Measurements from ENCODE around the gene ZBED2.
"Not testable (repeated sequence)": the region's sequence is repeated elsewhere in the genome, so short reads cannot be mapped to it uniquely, and the experiment has no call there.

Gene ZBED2

GRCh38 chr3:111571282-111571681 lies 23.9 kb downstream of the ZBED2 start:
- DNase-seq (ENCODE audit: low read depth) = no peak

GRCh38 chr3:111570404-111571030 lies 24.6 kb downstream of the ZBED2 start:
- no peak for DNase-seq (ENCODE audit: low read depth)

GRCh38 chr3:111568911-111569310 lies 26.2 kb downstream of the ZBED2 start:
- DNase-seq (ENCODE audit: low read depth) = no peak

- no peak for DNase-seq (ENCODE audit: low read depth)
These were observed 26.8 kb downstream of the ZBED2 start for GRCh38 chr3:111568355-111568754.

GRCh38 chr3:111566844-111567243 lies 28.3 kb downstream of the ZBED2 start:
- DNase-seq (ENCODE audit: low read depth) = no peak

- not testable (repeated sequence) for DNase-seq (ENCODE audit: low read depth)
These were observed 33.2 kb downstream of the ZBED2 start for GRCh38 chr3:111561902-111562301.

- no peak for DNase-seq (ENCODE audit: low read depth)
These were observed 46.4 kb downstream of the ZBED2 start for GRCh38 chr3:111548756-111549155.

- no peak for DNase-seq (ENCODE audit: low read depth)
These were observed 47.1 kb downstream of the ZBED2 start for GRCh38 chr3:111548092-111548491.

- DNase-seq (ENCODE audit: low read depth) = no peak
These were observed 47.5 kb downstream of the ZBED2 start for GRCh38 chr3:111547631-111548030.

GRCh38 chr3:111545349-111545748 lies 49.8 kb downstream of the ZBED2 start:
- DNase-seq (ENCODE audit: low read depth) = no peak

Data from amniotic epithelial cell (primary cell).